ACC112 (cell line): ENCODE measurements around the gene GALNT13.

Source experiments
- H2AFZ ChIP-seq: fragments of 200-600 bp; sonication (generic); one replicate; pipeline ENCODE4 v1.6.0; 2017; ENCODE audit warnings: antibody characterized with exemption, low read length; ENCODE audit not compliant: unreplicated experiment
- H3K27ac ChIP-seq: fragments of 200-600 bp; sonication (generic); 2 replicates; pipeline ENCODE4 v1.5.1; 2014; ENCODE audit warnings: low read depth, mild to moderate bottlenecking, antibody characterized with exemption, low read length, moderate library complexity
- H3K27me3 ChIP-seq: fragments of 200-600 bp; sonication (generic); 2 replicates; pipeline ENCODE4 v1.6.1; 2014; ENCODE audit warnings: mild to moderate bottlenecking, antibody characterized with exemption, low read length, moderate library complexity, mixed read lengths; ENCODE audit not compliant: insufficient read depth
- H3K36me3 ChIP-seq: fragments of 200-600 bp; sonication (generic); 2 replicates; pipeline ENCODE4 v1.6.1; 2016; ENCODE audit warnings: mild to moderate bottlenecking, antibody characterized with exemption, low read length, moderate library complexity, mixed read lengths; ENCODE audit not compliant: insufficient read depth
- H3K4me1 ChIP-seq: fragments of 200-600 bp; sonication (generic); one replicate; pipeline ENCODE4 v1.6.1; 2016; ENCODE audit warnings: low read length, mixed read lengths; ENCODE audit not compliant: insufficient read depth, unreplicated experiment, control insufficient read depth
- H3K4me3 ChIP-seq: fragments of 200-600 bp; sonication (generic); 2 replicates; pipeline ENCODE4 v1.5.1; 2014; ENCODE audit warnings: mild to moderate bottlenecking, low read depth, low read length
- H3K79me2 ChIP-seq: fragments of 200-600 bp; sonication (generic); one replicate; pipeline ENCODE4 v1.6.0; 2016; ENCODE audit warnings: low read length; ENCODE audit not compliant: control insufficient read depth, unreplicated experiment, insufficient read depth

The GALNT13 gene

DNA sequence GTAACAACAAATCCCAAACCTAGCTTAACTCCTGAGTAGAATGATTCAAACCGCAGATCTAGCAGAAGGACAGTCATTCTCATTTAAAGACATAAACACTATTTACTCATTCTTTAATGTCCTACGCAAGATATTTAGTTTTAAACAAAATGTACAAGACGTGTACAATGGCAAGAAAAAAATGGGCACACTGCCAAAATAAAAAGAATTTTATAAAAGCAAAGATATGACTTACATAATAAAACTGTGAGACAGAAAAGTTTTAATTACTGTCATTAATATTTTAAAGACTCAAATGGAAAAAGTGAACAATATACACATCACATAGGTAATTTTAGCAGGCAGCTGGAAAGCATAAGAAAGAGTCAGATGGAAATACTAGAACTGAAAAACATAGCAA lies 157.8 kb downstream of the GALNT13 start:
- Histone ChIP-seq H3K27me3 (no peaks in the 10 kb centered on the region), H3K4me1 (no peaks in the 10 kb centered on the region), H3K36me3 (no peaks in the 10 kb centered on the region), H3K27ac (no peak overlapping the region), H3K79me2 (no peaks in the 10 kb centered on the region), H3K4me3 (no peak overlapping the region), H2AFZ (no peak overlapping the region)

- no peak overlapping the region for H3K27ac ChIP-seq
- H3K4me1 ChIP-seq = no peaks in the 10 kb centered on the region
- no peaks in the 10 kb centered on the region for H3K27me3 ChIP-seq
- H3K36me3 ChIP-seq = no peaks in the 10 kb centered on the region
- no peak overlapping the region for H3K4me3 ChIP-seq
- no peak overlapping the region for H2AFZ ChIP-seq
- no peaks in the 10 kb centered on the region for H3K79me2 ChIP-seq
Observed at GRCh38 chr2:154032220-154032619, 160.5 kb downstream of the GALNT13 start.

GRCh38 chr2:154046493-154046892 lies 174.8 kb downstream of the GALNT13 start:
- Histone ChIP-seq H3K36me3 (no peaks in the 10 kb centered on the region), H2AFZ (no peak overlapping the region), H3K79me2 (no peaks in the 10 kb centered on the region), H3K27me3 (no peaks in the 10 kb centered on the region), H3K4me3 (no peak overlapping the region), H3K4me1 (no peaks in the 10 kb centered on the region), H3K27ac (no peak overlapping the region)

- Histone ChIP-seq H3K4me1 (no peaks in the 10 kb centered on the region), H3K27ac (no peak overlapping the region), H3K27me3 (no peaks in the 10 kb centered on the region), H2AFZ (no peak overlapping the region), H3K36me3 (no peaks in the 10 kb centered on the region), H3K79me2 (no peaks in the 10 kb centered on the region), H3K4me3 (no peak overlapping the region)
Observed at GRCh38 chr2:154048905-154049304, 177.2 kb downstream of the GALNT13 start.

GRCh38 chr2:154049561-154049960 lies 177.8 kb downstream of the GALNT13 start:
- Histone ChIP-seq H3K27ac (no peak overlapping the region), H3K27me3 (no peaks in the 10 kb centered on the region), H3K4me3 (no peak overlapping the region), H3K36me3 (no peaks in the 10 kb centered on the region), H3K79me2 (no peaks in the 10 kb centered on the region), H2AFZ (no peak overlapping the region), H3K4me1 (no peaks in the 10 kb centered on the region)

DNA sequence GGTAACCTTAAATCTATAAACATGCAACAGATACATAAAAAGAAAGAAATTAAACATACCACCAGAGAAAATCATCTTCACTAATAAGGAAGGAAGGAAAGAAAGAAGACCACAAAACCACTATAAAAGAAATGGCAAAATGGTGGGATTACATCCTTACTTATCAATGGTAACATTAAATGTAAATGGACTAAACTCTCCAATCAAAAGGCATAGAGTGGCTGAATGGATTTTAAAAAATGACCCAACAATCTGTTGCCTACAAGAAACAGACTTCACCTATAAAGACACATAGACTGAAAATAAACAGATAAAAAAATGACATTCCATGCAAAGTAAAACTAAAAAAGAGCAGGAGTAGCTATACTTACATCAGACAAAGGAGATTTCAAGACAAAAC lies 195.4 kb downstream of the GALNT13 start:
- H3K79me2 ChIP-seq = no peaks in the 10 kb centered on the region
- H2AFZ ChIP-seq = no peak overlapping the region
- H3K27me3 ChIP-seq = no peaks in the 10 kb centered on the region
- no peaks in the 10 kb centered on the region for H3K4me1 ChIP-seq
- H3K36me3 ChIP-seq = no peaks in the 10 kb centered on the region
- no peak overlapping the region for H3K27ac ChIP-seq
- H3K4me3 ChIP-seq = no peak overlapping the region

- Histone ChIP-seq H3K27me3 (no peaks in the 10 kb centered on the region), H3K4me1 (no peaks in the 10 kb centered on the region), H3K27ac (no peak overlapping the region), H3K36me3 (no peaks in the 10 kb centered on the region), H3K79me2 (no peaks in the 10 kb centered on the region), H3K4me3 (no peak overlapping the region), H2AFZ (no peak overlapping the region)
Observed at GRCh38 chr2:154078926-154079325, 207.2 kb downstream of the GALNT13 start.

- Histone ChIP-seq H3K36me3 (no peaks in the 10 kb centered on the region), H3K27ac (no peak overlapping the region), H3K4me3 (no peak overlapping the region), H3K4me1 (no peaks in the 10 kb centered on the region), H3K27me3 (no peaks in the 10 kb centered on the region), H3K79me2 (no peaks in the 10 kb centered on the region), H2AFZ (no peak overlapping the region)
Observed at GRCh38 chr2:154092571-154092970, 220.8 kb downstream of the GALNT13 start.

DNA sequence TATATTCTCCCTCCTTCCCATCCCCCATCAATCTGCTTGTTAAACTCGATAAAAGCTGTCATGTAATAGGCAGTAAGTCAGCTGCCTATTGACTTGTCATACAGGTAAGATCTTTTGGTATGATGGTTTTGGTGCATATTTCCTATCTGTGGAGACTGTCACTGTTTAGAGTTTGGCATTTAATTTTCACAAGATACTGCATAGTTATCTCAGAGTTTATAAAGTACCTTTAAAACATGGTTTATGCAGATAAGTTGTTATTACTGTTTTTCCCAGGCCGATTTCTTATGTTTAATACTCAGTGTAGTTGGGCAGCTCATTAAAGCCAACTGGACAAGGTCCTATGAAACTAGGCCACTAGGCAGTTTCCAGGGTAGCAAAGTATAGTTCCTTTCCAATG lies 222.1 kb downstream of the GALNT13 start:
- H3K36me3 ChIP-seq = no peaks in the 10 kb centered on the region
- H3K27me3 ChIP-seq = no peaks in the 10 kb centered on the region
- H3K79me2 ChIP-seq = no peaks in the 10 kb centered on the region
- H3K4me3 ChIP-seq = no peak overlapping the region
- no peaks in the 10 kb centered on the region for H3K4me1 ChIP-seq
- H2AFZ ChIP-seq = no peak overlapping the region
- no peak overlapping the region for H3K27ac ChIP-seq

DNA sequence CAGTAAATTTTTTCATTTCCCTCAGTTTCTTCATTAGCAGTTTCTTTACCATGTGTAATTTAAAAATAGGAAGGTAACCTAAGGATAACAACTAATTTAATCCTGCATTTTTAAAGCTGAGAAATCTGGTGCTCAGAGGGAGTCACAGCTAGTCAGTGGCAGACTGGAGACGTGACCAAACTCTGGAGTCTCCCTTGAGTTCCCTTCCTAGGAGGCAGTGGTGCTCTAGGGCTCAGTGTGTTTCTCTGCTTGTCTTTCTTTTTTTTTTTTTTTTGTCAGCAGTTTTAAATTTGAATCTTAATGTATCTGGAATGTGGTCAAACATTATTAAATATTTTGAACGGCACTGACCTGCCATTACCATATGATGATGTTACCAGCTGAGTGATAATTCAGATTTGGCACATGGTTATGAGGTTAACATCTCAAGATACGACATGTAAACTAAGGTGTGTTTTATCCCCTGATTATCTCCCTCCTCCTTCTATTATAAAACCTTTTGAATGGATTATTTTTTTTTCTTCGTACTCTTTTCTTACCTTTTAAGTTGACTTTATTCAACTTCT lies 226.2 kb downstream of the GALNT13 start:
- Histone ChIP-seq H3K4me1 (no peaks in the 10 kb centered on the region), H3K79me2 (no peaks in the 10 kb centered on the region), H3K4me3 (no peak overlapping the region), H3K36me3 (no peaks in the 10 kb centered on the region), H3K27ac (no peak overlapping the region), H3K27me3 (no peaks in the 10 kb centered on the region), H2AFZ (no peak overlapping the region)

DNA sequence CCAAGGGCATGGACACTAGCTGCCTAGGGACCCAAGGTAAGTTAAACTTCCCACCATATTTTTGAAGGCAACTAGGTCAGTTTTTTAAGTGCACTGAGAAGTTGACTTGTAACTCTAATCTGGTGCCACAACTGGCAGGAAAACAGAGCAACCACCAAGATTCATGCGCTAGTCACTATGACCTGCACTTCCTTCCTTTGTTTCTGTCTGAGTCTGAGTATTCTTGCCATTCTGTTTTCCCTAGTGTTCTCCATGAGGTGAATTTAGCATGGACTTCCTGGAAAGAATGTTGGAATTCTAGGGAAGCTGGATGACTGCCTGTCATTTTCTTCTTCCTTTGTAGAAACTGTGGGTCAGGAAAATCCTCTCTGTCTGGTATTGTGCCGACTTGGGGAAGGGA lies 249.0 kb downstream of the GALNT13 start:
- Histone ChIP-seq H3K4me1 (no peaks in the 10 kb centered on the region), H3K36me3 (no peaks in the 10 kb centered on the region), H2AFZ (no peak overlapping the region), H3K27me3 (no peaks in the 10 kb centered on the region), H3K27ac (no peak overlapping the region), H3K4me3 (no peak overlapping the region), H3K79me2 (no peaks in the 10 kb centered on the region)
